ES-I3 (cell line): ENCODE measurements around the gene GAS7.

Source experiments
- H3K36me3 ChIP-seq: 2 replicates; pipeline ENCODE4 v1.6.1; 2013; ENCODE audit warnings: mild to moderate bottlenecking, low read length, control low read depth, moderate library complexity; ENCODE audit not compliant: insufficient read depth
- H3K4me1 ChIP-seq: 2 replicates; pipeline ENCODE4 v1.6.1; 2013; ENCODE audit warnings: mild to moderate bottlenecking, control low read depth, low read length; ENCODE audit not compliant: insufficient read depth
- H3K9ac ChIP-seq: 2 replicates; pipeline ENCODE4 v1.6.1; 2013; ENCODE audit warnings: low read depth, mild to moderate bottlenecking, low read length, moderate library complexity
- H3K9me3 ChIP-seq: 2 replicates; pipeline ENCODE4 v1.6.1; 2013; ENCODE audit warnings: mild to moderate bottlenecking, low read length, moderate library complexity; ENCODE audit not compliant: control insufficient read depth, insufficient read depth

Gene GAS7

GRCh38 chr17:10050597-10051101, 147.8 kb downstream of the GAS7 start:
- H3K9ac ChIP-seq = no peak overlapping the region

GRCh38 chr17:10048629-10049350, 149.6 kb downstream of the GAS7 start:
- Histone ChIP-seq H3K9ac (no peak overlapping the region), H3K4me1 (peaks cover 6% of the 10 kb centered on the region; the same call in 1 of the 2 replicates)

More at GRCh38 chr17:10050597-10051101, 147.8 kb downstream of the GAS7 start:
- H3K9me3 ChIP-seq = no peaks in the 10 kb centered on the region
- H3K4me1 ChIP-seq = peaks cover 6% of the 10 kb centered on the region; the same call in 1 of the 2 replicates
- no peaks in the 10 kb centered on the region for H3K36me3 ChIP-seq

GRCh38 chr17:10046786-10047785, 151.3 kb downstream of the GAS7 start:
- Histone ChIP-seq H3K4me1 (peaks cover 6% of the 10 kb centered on the region; the same call in 1 of the 2 replicates), H3K9me3 (no peaks in the 10 kb centered on the region), H3K36me3 (no peaks in the 10 kb centered on the region), H3K9ac (no peak overlapping the region)

More at GRCh38 chr17:10048629-10049350, 149.6 kb downstream of the GAS7 start:
- H3K9me3 ChIP-seq = no peaks in the 10 kb centered on the region
- H3K36me3 ChIP-seq = no peaks in the 10 kb centered on the region

- Histone ChIP-seq H3K36me3 (no peaks in the 10 kb centered on the region), H3K4me1 (peaks cover 6% of the 10 kb centered on the region; the same call in 1 of the 2 replicates), H3K9ac (no peak overlapping the region), H3K9me3 (no peaks in the 10 kb centered on the region)
These were observed 152.3 kb downstream of the GAS7 start for GRCh38 chr17:10045871-10046658.

GRCh38 chr17:10042589-10043244, 155.7 kb downstream of the GAS7 start:
- Histone ChIP-seq H3K9me3 (no peaks in the 10 kb centered on the region), H3K36me3 (no peaks in the 10 kb centered on the region), H3K4me1 (no peaks in the 10 kb centered on the region), H3K9ac (no peak overlapping the region)

- Histone ChIP-seq H3K4me1 (no peaks in the 10 kb centered on the region), H3K9ac (no peak overlapping the region), H3K9me3 (no peaks in the 10 kb centered on the region), H3K36me3 (no peaks in the 10 kb centered on the region)
These were observed 156.4 kb downstream of the GAS7 start for GRCh38 chr17:10041916-10042588.

- Histone ChIP-seq H3K9me3 (no peaks in the 10 kb centered on the region), H3K9ac (no peak overlapping the region), H3K4me1 (no peaks in the 10 kb centered on the region), H3K36me3 (no peaks in the 10 kb centered on the region)
These were observed 157.2 kb downstream of the GAS7 start for GRCh38 chr17:10041287-10041612.

- H3K9ac ChIP-seq = no peak overlapping the region
- H3K4me1 ChIP-seq = no peaks in the 10 kb centered on the region
- no peaks in the 10 kb centered on the region for H3K9me3 ChIP-seq
- no peaks in the 10 kb centered on the region for H3K36me3 ChIP-seq
These were observed 161.8 kb downstream of the GAS7 start for GRCh38 chr17:10036511-10037061.

- H3K9me3 ChIP-seq = no peaks in the 10 kb centered on the region
- H3K36me3 ChIP-seq = no peaks in the 10 kb centered on the region
- no peak overlapping the region for H3K9ac ChIP-seq
- no peaks in the 10 kb centered on the region for H3K4me1 ChIP-seq
These were observed 162.5 kb downstream of the GAS7 start for GRCh38 chr17:10035885-10036284.

GRCh38 chr17:10034719-10035475, 163.5 kb downstream of the GAS7 start:
- H3K9ac ChIP-seq = no peak overlapping the region
- H3K4me1 ChIP-seq = no peaks in the 10 kb centered on the region
- no peaks in the 10 kb centered on the region for H3K36me3 ChIP-seq
- H3K9me3 ChIP-seq = no peaks in the 10 kb centered on the region

- Histone ChIP-seq H3K4me1 (no peaks in the 10 kb centered on the region), H3K9me3 (no peaks in the 10 kb centered on the region), H3K9ac (no peak overlapping the region), H3K36me3 (no peaks in the 10 kb centered on the region)
These were observed 164.4 kb downstream of the GAS7 start for GRCh38 chr17:10033959-10034358.

- Histone ChIP-seq H3K9me3 (no peaks in the 10 kb centered on the region), H3K36me3 (no peaks in the 10 kb centered on the region), H3K9ac (no peak overlapping the region), H3K4me1 (no peaks in the 10 kb centered on the region)
These were observed 165.0 kb downstream of the GAS7 start for GRCh38 chr17:10033449-10033848.
